GM19438 (cell line): Measurements from ENCODE around the gene SASS6.
A peak's percentile ranks its signal among the peaks of the same experiment; 100 is the strongest.

Experiments used
- ATAC-seq: cut with Tn5 transposase; IDR thresholded peaks from one replicate; pipeline ENCODE4 v1.9.1; 2021; ENCODE audit warnings: low read depth; ENCODE audit not compliant: unreplicated experiment

SASS6 gene

DNA sequence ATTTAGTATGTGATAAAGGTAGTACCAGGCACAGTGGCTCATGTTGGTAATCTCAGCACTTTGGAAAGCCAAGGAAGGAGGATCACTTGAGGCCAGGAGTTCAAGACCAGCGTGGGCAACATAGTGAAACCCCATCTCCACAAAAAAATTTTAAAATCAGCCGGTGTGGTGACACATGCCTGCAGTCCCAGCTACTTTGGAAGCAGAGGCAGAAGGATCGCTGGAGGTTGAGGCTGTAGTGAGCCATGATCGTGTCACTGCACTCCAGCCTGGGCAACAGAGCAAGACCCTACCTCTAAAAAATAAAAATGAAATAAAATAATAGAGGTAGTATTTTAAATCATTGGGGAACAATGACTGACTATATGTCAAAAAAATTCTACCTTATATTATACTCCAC is 17.2 kb downstream of the SASS6 start:
- no peak for ATAC-seq

DNA sequence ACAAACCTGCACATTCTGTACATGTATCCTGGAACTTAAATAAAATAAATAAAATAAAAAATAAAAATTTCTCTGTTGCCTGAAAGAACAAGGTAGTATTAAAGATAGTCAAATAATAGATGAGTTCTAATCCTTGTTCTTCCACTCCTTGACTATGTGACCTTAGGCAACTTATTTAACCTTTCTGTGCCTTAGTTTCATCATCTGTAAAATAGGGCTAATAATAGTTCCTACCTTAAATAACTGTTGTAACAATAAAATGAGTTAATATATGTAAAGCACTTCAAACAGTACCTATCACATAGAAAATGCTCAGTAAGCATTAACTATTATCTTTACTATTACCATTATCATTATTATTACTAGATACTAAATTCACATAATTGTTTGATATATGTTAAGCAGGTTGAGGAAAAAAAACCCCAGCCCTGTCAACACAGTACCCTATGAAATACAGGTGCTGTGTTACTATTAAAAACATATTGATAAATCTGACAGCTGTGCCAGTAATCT is 23.1 kb downstream of the SASS6 start:
- ATAC-seq: no peak

DNA sequence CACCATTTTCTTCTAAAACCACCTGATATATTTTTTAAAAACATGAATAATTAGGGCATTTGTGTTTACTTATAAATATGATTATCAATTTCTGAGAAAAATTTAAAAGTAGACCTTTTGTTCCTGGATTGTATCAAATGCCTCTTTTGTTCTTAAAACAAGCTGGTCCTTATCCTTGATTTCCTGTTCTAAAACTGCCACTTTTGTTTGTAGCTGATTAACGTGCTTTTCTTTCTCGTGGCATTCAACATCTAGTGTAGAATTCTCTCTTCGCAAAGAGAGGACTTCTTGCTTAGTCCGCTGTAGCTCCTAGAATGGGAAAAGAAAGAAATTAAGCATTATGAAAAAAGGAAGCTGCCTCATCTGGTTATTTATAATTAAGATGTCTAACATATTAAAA is 25.0 kb downstream of the SASS6 start:
- ATAC-seq: no peak

DNA sequence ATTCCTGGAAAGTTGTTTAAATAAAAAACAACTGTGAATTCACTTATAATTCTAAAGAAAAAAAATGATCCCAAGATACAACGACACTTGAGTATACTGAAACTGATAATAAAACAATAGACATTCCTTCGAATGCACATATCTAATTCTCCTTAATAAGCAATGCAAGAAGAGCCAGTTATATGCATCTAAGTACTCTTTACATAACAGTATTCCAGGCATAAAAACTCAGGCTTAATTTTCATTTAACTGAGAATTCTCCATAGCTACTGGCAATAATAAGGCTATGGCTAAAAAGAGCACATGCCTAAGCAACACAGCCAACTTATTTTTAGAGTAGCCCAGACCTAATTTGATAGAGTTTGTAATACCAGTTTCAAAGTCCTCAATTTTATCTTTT is 31.2 kb downstream of the SASS6 start:
- ATAC-seq: no peak

DNA sequence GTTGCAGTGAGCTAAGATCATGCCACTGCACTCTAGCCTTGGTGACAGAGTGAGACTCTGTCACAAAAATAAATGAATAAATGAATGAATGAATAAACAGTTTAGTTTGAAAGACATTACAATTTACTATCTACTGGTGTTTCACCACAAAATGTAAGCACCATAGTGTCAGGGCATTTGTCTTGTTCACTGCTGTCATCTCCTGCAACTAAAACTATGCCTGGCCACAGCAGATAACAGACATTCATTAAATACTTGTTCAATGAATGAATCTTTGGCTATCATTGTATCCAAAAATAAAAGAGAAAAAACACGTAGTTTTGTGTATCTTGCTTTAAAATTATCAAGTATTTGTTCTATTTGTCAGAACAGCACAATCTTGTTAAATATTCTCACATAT is 32.5 kb downstream of the SASS6 start:
- ATAC-seq: no peak

DNA sequence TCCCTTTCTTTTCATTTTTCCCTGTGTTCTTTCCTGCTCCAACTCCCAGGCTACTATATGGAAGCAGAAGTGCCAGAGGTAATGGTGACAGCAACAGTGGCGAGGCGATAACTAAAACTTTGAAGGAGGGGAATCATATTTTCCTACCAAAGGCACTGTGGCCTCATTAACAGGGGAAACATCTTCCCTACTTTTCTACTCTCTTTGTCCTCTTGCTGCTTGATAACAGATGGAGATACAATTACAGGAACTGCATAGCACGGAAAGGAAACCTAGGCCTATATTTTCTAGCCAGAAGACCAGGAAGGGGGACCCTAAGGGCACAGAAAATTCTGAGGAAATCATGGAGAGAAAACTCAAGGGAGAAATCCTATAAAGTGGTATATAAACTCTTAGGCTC is 42.3 kb downstream of the SASS6 start:
- ATAC-seq: no peak

DNA sequence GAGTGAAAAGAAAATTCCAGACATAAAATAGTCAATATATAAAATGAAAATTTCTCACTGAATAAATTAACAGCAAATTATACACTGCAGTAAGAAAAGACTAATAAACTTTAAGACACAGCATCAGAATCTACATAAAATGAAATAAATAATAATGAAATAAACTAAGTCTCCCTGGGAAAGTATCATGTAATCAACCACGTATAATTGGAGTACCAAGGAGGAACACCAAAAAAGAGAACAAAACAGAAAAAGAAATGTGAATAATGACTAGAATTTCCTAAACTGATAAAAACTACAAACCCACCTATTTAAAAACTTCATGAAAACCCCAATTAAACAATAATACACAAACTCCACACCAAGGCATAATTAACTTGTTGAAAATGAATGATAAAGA is 43.6 kb downstream of the SASS6 start:
- ATAC-seq: no peak

DNA sequence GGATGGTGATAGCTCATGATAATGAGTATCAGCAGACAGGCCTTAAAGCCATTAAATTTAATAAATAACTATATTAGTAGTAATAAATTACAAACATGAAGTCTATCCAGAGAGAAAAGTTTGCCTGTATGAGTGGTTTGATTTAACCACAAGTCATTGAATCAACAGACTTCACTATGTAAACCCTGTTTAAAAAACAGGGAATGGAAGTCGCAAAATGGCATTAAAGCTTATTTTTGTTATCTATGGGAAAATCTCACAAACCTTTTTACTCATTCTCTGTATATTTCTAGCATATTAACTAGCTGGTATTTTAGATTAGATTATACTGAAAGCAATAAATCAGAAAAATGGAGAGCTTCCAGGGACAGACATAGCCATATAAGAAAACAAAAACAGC is 45.3 kb downstream of the SASS6 start:
- no peak for ATAC-seq

DNA sequence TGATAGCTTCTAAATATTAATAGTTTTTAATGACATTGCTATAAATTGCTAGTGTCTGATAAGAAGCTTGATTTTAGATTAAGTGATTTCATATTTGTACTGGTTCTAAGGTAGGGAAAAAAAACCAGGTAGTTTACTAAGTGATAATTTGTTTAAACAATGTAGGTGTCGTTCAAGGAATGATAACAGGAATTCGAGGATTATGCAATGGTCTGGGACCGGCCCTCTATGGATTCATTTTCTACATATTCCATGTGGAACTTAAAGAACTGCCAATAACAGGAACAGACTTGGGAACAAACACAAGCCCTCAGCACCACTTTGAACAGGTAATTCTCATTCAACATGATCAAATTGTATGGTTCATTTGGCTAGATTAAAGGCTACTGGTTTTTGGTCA is 52.4 kb downstream of the SASS6 start:
- no peak for ATAC-seq

DNA sequence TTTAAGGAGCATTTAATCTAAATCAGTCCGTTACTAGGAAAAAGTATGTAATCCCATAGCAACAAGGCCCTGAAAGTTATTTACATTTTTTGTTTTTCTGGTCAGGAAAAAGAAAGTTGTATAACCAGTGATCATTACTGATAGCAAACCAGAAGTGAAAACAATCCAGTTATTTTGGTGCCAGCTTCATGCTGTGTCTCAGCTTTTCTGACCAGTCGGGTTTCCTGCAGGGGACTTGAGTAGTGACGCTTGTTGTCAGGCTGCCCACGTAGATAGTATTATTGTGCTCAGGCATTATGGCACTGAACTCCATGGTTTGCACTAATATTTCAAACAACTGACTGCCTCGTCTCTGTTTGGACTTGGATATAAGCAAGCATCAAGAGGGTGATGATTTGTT is 55.2 kb downstream of the SASS6 start:
- ATAC-seq: no peak

DNA sequence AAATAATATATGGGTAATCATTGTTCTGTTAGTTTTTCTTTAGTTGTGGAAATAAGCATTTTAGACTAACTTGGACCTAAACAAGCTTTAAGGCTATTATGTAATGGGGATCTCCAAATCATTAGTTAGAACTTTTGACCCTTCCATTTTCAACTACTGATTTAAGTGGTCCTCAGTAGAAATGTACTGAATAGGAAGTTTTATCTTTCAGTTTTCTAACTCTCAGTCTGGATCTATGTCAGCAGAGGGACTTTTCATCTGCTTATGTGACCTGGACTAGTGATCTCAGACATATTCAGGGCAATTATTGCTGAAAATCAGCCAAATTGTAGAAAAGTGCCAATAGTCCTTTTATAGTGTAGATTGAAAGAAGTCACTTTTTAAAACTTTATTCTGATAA is 56.0 kb downstream of the SASS6 start:
- peak; percentile 63 for ATAC-seq

DNA sequence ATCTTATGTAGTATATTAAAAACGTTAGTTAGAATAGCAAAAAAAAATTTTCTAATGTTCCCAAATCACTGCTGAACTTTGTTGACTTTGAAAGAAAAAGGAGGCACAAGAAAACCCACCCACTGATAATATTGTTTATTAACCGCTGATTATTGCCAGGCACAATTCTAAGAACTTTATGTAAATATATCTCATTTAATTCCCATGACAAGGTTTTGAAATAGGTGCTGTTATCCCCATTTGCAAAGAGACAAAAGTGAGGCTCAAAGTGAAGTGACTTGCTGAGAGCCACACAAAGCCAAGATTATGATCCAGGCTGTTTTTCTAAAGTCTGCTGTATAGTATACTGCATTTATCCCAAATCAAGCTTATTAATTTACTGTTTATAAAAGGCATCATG is 56.4 kb downstream of the SASS6 start:
- peak; percentile 8 for ATAC-seq

DNA sequence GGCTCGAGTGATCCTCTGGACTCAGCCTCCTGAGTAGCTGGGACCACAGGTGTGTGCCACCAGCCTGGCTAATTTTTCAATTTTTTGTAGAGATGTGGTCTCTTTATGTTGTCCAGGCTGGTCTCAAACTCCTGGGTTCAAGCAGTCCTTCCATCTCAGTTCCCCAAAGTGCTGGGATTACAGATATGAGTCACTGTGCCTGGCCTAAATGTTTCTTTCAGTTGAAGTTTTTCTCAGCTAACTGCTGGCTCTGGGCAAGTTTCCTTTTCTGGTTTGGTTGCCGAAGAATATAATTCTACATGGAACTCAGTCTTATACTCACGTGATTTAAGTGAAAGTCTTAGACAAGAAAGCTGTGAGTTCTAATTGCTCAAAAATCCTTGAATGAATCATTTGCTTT is 57.0 kb downstream of the SASS6 start:
- ATAC-seq: peak; percentile 55

DNA sequence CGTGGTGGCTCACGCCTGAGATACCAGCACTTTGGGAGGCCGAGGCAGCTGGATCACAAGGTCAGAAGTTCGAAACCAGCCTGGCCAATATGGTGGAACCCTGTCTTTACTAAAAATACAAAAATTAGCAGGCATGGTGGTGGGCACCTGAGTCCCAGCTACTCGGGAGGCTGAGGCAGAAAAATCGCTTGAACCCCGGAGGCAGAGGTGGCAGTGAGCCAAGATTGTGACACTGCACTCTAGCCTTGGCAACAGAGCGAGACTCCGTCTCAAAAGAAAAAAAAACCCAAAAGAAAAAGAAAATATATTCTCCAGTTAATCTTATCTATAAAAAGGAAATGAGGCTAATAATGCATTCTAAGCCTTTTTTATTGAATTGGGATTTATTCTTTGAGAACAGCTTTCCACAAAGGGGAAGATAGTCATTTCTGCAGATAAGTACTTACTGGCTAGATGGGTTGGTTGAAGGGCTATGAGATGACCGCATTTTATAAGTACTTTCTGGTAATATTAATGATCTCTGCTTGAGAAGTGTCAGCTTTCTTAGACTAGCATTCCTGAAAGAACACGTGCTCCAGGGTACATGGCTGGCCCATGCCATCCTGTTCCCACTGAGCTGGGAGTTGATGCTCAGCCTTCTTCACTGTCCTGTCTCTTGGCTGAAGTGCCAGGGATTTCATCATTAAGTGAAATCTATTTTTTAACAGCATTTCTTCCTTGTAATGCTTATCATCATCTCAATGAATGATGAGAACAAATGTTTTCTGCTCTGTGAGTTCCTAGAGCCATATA is 57.9 kb downstream of the SASS6 start:
- no peak for ATAC-seq

DNA sequence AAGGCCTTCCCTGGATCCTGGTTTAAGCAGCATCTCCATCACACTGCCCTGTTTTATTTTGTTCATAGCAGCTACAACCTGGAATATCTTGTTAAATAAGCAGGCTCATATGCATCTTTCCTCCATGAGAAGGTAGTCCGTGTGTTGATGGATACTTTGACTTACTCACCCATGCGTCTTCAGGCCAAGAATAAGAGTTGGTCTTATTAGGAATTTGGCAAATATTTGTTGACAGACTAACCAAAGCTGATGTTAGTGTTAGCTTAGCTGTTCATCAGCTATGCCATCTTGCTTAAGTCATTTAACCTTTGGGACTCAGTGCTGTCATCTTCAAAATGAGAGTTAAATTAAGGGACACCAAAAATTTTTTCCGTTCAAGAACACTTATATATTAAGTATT is 59.2 kb downstream of the SASS6 start:
- ATAC-seq: no peak

DNA sequence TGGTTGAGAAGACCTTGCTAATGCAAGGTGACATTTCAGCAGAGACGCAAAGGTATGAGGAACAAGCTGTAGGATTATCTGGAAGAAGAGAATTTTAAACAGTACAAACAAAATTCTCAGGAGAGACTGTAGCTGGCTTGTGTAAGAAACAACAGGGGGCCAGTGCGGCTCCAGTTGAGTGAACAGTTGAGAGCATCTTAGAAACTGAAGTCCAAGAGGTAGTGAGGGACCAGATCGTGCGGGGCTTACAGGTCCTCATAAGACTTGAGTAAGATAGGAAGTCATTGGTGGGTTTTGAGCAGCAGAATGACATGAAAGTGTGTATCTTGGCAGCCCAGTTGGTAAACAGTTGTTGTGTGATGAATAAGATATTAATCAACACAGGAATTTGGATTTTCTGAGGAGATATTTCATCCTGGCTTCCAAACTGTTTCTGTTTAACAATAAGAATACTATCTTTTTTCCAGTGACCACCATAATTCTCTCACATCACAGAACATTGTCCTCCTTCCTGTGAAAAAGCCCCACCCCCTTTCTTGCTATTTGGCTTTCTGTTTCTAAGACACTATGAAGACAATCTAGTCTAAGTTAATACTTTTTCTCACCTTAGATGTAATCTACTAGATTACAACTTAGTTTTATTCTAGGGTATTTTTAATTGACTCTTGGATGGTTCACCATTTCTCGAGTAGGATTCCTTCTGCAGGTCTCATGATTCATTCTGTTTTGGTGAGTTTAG is 62.4 kb downstream of the SASS6 start:
- ATAC-seq: no peak

DNA sequence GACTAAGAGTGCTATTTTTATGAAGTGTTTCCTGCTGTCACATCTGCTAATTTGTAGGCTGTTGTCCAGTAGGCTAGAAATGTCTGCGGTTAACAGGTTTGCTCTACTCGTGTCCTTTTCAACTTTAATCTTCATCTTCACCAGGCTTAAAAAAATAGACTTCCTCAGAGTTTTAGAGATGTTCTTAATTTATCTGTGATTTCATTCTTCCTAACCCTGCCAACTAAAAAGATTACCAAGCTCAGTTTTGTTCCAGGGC is 66.8 kb downstream of the SASS6 start:
- ATAC-seq: no peak

DNA sequence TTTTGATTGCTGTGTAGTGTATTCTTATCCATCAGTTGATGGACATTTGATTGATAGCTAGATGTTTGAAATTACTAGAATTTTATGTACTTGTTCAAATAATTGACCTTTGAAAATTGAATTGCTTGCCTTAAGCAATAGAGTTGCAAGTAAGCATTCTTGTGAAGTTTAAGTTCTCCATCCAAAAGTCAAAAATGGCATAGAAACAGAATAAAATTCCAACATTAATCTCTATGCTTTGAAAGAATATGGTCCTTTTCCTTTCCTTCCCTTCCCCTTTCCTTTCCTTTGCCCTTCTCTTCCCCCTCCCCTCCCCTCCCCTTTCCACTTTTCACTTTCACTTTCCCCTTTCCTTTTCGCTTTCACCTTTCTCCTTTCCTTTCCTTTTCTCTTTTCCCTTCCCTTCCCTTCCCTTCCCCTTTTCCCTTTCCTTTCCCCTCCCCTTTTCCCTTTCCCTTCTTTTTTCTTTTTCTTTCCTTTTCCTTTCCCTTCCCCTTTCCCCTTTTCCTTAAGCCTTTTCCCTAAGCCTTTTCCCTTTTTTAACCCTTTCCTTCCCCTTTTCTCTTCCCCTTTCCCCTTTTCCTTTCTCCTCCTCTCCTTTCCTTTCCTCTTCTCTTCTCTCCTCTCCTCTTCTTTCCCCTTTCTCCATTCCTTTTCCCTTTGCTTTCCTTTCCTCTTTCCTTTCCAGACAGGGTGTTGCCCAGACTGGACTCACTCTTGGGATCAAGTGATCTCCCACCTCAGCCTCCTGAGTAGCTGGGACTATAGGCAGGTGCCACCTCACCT is 67.4 kb downstream of the SASS6 start:
- ATAC-seq: no peak

DNA sequence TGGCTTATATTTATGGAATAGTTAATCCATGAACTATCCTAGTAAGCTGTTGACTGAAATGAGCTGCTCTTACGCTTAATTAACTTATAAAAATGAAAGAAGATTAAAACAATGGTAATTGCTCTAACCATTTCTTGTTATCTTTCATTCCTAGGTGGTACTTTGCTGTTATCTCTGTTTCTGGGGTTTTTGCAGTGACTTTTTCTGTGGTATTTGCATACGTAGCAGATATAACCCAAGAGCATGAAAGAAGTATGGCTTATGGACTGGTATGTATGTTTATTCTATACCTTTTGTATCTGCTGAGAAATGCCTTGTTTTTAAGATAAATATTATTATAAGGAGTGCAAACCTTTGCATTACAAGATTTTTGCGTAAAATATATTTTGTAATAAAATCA is 71.0 kb downstream of the SASS6 start:
- ATAC-seq: no peak

DNA sequence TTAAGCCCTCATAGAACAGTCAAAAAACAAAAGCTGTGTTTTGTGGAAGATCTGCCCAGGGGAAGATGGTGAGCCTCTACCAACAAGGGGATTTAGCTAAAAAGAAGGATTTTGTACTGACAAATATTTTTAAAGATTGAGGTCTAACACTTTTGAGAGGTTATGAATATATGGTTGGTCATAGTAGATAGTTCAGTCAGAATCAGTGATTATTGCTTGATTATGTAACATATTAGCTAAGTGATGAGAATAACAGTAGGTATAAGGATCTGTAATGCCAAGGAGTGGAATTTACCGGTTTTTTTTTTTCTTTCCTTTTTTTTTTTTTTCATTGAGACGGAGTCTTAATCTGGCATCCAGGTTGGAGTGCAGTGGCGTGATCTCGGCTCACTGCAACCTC is 79.0 kb downstream of the SASS6 start:
- ATAC-seq: no peak

DNA sequence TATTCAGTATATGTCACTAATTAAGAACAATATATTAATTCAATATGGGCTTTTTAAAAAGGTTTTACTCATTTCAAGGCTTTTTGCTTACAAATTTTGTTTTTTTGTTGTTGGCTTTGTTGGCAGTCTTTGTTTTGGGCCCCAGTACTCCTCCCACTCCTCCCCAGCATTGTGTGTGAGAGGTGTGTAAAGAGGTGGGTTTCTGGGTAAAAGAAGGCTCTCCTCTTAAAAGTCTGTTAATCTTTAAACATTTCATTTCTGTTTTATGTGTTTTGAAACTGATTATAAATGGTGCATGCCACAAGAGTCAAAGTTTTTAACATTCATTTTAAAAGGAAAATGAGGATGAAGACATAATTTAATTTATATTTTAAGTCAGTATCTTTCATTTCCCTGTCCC is 79.6 kb downstream of the SASS6 start:
- ATAC-seq: no peak

DNA sequence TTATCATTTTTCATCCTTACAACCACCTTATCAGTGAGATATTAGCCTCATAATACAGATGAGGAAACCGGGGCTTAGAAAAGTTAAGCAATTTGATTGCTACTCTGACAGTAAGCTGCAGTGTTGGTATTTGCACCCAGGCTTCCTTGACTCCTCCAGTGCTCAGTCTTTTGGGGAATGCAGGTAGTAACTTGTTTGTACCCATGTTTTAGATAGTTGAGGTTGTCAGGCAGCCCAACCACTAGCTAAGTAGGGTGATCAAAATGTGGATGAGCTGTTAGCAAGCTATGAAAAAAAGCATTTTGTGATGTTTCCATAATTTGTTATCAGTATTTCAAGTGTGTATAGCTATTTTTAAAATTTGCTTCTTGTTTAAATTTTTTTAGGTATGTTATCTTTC is 80.8 kb downstream of the SASS6 start:
- no peak for ATAC-seq
